HS-27A (cell line): Measurements from ENCODE around the gene ZMIZ2.
"Not testable (repeated sequence)": the region's sequence is repeated elsewhere in the genome, so short reads cannot be mapped to it uniquely, and the experiment has no call there.

ENCODE experiments used
- DNase-seq: peaks from one replicate; pipeline ENCODE4 v3.0.0-alpha.2; 2012; ENCODE audit warnings: low read depth, missing footprints

ZMIZ2 gene

GRCh38 chr7:44727158-44727936, 21.3 kb upstream of the ZMIZ2 start:
- DNase-seq, result peak; percentile 54

DNA sequence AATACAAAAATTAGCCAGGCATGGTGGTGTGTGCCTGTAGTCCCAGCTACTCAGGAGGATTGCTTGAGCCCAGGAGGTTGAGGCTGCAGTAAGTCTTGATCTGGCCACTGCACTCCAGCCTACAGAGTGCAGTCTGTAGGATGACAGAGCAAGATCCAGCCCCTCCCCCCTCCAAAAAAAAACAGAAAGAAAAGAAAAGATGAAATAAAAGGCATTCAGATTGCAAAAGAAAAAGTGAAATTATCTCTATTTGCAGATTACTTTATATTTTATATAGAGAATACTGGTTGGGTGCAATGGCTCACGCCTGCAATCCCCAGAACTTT, 20.7 kb upstream of the ZMIZ2 start:
- DNase-seq, result no peak

- no peak for DNase-seq
Observed at GRCh38 chr7:44729949-44730590, 18.6 kb upstream of the ZMIZ2 start.

DNA sequence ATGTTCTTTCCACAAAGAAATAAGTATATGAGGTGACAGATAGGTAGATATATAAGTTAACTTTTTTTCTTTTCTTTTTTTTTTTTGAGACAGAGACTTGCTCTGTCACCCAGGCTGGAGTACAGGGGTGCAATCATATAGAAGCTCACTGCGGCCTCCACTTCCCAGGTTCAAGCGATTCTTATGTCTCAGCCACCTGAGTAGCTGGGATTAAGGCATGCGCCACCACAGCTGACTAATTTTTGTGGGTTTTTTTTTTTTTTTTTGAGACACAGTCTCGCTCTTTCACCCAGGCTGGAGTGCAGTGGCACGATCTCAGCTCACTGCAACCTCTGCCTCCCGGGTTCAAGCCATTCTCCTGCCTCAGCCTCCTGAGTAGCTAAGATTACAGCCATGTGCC, 15.7 kb upstream of the ZMIZ2 start:
- not testable (repeated sequence) for DNase-seq

GRCh38 chr7:44733708-44734481, 14.8 kb upstream of the ZMIZ2 start:
- peak; percentile 54 for DNase-seq

- DNase-seq, result peak; percentile 90
Observed at GRCh38 chr7:44735403-44736165, 13.1 kb upstream of the ZMIZ2 start.

- DNase-seq, result no peak
Observed at GRCh38 chr7:44736896-44737295, 11.8 kb upstream of the ZMIZ2 start.

GRCh38 chr7:44738051-44738723, 10.5 kb upstream of the ZMIZ2 start:
- DNase-seq, result no peak

- no peak for DNase-seq
Observed at GRCh38 chr7:44738876-44739665, 9.6 kb upstream of the ZMIZ2 start.

GRCh38 chr7:44740055-44740454, 8.6 kb upstream of the ZMIZ2 start:
- DNase-seq, result no peak

GRCh38 chr7:44743750-44744149, 4.9 kb upstream of the ZMIZ2 start:
- DNase-seq, result no peak

DNA sequence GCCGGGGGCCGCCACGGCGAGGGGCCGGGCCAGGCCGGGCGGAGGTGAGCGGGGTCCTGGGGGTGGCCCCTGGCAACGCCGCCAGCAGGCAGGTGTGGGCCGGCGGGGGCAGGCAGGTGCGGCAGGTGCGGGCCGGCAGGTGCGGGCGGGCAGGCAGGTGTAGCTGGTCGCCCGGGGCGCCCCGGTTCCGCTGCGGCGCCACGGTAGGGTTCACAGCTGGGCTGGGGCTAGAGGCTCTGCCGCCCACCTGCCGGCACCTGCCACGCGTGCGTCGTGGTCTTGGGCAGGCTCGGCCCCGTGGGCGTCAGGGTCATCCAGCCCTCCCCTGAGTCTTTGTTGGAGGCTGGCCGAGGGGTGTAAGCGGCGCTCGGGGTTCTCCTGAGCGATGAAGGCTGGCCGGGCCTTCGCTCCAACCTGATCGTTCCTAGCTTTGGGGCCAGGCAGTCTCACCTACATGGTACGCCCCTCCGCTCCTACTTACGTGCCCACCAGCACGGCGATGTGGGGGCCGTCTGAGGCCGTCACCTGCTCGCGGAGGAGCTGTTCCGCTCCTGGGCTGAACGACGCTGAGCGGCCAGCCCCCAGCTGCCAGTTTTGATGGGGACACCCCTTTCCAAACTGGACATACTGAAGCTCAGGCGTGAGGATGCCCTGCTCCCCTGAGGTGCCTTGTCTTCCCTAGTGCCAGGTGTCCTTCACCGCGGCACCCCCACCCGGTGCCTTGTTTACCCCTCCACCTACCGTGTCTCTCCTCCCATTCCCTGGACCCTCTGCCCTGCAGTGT, 493 bp downstream of the ZMIZ2 start:
- no peak for DNase-seq

- no peak for DNase-seq
Observed at GRCh38 chr7:44749992-44750391, 1.3 kb downstream of the ZMIZ2 start.

DNA sequence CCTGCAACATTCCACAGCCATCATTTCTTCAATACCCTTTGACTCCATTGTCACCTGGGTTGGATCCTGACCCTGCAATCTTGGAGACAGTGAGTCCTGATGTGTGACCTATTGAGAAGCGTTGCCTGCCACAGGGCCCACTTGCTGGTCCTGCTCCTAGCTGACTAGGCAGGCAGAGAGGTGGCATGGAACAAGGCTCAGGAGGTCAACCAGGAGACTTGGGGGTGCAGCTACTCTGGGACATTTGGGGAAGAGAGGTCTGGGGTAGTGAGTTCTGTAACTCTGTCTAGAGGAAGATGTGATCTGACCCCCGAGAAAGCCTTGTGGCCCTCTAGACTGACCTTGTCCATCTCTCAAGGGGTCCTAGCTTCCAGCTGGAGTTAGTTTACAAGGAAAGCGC, 1.8 kb downstream of the ZMIZ2 start:
- no peak for DNase-seq

DNA sequence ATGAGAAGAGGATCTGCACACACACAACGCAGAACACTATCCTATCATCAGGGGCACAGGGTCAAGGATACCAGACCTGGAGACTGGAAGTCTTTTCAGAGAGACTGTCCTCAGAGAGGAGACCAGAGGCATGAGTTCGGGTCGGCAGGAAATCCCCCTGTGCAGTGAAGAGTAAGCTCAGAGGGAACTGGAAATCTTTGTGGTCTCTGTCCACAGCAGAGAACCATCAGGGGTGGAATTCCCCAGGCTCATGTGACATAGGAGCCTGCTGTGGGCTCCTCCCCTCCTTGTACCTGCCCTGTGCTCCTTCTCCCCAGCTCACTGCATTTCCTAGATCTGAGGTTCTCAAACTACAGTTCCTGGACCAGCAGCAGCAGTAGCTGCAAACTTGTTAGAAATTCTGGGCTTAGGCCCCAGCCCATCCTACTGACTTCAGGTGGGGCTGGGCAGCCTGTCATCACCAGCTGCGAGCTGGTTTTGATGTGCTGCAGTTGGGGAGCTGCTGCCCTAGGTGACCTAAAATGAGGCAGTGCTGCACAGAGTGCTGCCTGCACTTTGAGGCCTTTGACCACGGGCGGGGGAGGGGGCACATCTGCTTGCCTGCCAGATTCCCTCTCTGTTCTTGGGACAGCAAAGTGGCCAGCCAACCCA, 2.4 kb downstream of the ZMIZ2 start:
- no peak for DNase-seq

GRCh38 chr7:44752822-44753221, 4.2 kb downstream of the ZMIZ2 start:
- no peak for DNase-seq

DNA sequence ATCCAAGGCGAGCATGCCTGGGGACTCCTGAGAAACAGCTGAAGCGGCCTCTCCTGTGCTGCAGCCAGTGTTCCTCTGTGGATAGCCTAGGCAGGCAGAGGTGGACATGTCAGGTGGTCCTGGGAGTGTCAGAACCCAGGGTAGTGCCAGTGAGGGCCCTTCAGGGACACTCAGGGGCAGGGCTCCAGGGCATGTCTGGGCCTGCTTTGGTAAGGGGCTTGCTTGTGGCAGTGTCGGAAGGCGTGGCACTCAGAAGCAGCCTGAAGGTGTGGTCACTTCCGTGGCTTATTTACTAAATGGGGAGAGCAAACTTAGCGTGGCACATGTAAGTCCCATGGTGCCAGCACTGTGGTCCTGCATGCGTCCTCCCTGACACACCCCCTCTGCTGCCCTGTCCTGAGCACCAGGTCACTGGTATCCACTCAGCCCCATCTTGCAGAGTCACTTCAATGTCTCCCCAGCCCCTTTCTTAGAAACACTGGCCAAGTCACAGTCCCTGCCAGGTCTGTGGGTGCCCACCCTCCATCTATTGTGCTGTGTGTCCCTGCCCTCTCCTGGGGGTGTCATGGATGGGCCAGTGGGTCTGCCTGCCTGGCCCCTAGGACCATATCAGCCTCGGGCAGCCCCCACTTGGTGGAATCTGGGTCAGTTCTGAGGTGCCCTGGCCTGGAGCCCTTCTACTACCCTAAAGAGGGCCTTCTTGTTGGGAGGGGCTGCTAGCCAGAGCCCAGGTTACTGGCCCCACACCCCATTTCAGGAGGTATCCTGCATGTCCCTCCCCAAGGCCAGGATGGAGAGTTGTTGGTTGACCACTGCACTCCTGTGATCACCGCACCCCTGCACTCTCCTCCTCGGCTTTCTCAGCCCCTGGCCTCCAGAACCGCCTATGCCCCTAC, 6.4 kb downstream of the ZMIZ2 start:
- no peak for DNase-seq
